Measurements from ENCODE around the gene MYPOP.

MYPOP gene, protein sequence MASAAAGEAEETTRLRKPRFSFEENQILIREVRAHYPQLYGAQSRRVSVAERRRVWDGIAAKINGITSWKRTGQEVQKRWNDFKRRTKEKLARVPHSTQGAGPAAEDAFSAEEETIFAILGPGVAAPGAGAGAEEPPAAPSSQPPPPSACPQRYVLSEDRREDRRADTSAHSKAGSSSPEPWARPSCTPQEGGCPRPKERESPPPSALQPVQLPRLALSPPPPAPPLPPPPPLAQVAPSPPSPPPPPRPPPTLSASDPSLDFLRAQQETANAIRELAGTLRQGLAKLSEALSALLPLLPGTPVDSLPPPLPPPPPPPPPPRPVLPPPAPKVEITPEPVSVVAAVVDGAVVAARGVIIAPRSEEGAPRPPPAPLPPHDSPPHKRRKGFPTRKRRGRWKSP

DNA sequence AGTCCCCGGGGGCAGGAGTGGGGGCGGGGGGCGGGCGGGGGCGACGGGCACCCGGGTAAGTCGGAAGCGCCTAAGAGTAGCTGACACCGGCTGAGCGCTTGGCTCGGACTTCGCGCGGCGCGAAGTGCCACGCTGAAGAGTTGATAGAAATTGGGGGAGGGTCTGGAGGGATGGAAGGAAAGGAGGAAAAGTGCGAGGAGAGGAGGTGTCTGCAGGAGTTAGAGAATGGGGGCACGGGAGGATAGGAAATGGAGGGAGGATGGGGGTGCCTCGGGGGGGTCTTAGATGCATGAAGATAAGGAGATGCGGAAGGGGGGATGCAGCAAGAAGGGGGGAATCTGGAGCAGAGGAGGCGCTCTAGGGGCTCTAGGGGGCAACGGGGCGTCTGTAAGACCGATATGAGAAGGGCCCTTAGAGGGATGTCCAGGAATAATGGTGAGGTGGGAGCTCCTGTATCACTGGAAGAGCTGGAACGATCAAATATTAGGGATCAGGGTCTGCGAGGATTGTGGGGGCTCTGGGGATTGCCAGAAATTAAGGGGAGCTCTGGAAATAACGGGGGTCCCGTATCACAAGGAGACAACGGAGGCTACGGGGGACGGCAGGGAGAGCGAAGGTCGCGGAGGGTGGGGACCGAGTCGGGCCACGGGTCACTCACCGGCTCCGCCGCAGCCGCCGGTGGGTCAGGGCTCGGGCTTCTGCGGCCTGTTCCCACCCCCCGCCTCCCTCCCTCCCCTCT, at the start of gene MYPOP:
Gene MYPOP, minus strand, starts transcription at position 702 of the 739 bp plus-strand sequence. CDS start 840 bp downstream, outside the sequence.
- TF ChIP-seq, protein P1, sequence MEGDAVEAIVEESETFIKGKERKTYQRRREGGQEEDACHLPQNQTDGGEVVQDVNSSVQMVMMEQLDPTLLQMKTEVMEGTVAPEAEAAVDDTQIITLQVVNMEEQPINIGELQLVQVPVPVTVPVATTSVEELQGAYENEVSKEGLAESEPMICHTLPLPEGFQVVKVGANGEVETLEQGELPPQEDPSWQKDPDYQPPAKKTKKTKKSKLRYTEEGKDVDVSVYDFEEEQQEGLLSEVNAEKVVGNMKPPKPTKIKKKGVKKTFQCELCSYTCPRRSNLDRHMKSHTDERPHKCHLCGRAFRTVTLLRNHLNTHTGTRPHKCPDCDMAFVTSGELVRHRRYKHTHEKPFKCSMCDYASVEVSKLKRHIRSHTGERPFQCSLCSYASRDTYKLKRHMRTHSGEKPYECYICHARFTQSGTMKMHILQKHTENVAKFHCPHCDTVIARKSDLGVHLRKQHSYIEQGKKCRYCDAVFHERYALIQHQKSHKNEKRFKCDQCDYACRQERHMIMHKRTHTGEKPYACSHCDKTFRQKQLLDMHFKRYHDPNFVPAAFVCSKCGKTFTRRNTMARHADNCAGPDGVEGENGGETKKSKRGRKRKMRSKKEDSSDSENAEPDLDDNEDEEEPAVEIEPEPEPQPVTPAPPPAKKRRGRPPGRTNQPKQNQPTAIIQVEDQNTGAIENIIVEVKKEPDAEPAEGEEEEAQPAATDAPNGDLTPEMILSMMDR (IDR thresholded peaks at IDR 0.05; ENCODE audit: extremely low read depth, missing control alignments) = no peak
- DNase-seq (ENCODE audit: low spot score) = peak; percentile 58

DNA sequence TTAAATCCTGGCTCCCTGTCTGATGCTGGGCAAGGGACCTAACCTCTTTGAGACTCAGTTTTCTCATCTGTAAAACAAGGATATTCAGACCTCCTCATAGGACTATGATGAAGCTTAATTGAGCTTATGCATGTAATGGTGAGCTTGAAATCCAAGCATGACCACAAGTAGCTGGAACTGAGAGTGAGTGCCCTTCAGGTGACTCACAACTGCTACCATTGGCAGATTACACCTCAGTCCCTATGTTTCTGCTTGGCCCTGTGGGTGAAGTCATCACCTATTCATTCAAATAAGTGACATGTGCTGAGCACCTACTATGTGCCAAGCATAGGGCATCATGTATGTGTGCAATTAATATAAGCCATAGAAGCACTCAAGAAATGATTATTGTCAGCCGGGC, 45.5 kb upstream of the MYPOP start:
- DNase-seq (ENCODE audit: low spot score) = no peak
- TF ChIP-seq, protein P1 (IDR thresholded peaks at IDR 0.05; ENCODE audit: extremely low read depth, missing control alignments) = no peak

DNA sequence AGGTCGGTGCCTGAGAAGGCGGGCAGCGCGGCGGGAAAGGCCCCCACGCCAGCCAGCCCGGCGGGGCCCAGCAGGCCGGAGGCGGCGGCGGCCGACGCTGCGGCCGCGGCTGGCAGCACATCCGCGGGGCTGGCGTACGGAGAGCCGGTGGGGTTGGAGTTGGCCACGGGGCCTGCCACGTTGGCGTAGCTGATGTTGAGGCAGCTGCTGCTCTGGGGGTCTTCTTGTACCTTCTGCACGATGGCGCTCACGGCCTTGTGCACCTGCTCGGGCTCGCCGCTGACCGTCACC, 38.0 kb upstream of the MYPOP start:
- TF ChIP-seq, protein P1 (IDR thresholded peaks at IDR 0.05; ENCODE audit: extremely low read depth, missing control alignments) = no peak

DNA sequence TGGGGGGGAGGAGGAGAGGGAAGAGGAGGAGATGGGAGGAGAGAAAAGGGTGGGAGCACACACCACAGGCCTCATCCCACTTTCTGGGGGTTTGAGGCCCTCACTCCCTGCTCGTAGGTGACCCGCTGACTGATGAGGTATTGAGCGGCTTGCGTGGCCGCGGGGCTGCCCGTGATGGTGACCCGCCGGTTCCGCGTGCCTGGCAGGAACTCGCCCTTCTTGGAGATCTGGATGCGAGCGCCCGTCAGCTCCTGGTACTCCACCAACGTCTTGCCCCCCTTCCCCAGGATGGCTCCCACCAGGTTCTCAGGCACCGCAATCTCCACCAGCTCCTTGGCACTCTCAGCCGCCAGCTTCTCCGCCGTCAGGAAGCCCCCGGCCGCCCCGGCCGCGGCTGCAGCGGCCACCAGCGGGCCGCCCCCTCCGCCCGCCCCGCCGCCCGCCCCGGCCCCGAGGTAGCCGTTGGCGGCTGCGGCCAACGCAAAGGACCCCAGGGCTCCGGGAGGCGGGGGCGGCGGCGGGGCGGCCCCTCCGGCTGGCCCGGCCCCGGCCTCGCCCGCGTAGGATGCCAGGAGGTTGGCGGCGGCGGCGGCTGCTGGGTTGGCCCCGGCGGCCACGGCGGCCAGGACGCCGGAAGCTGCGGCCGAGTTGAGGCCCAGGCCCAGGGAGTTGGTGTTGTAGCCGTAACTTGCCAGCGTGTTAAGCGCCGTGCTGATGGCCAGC, 37.5 kb upstream of the MYPOP start:
- TF ChIP-seq, protein P1 (IDR thresholded peaks at IDR 0.05; ENCODE audit: extremely low read depth, missing control alignments) = no peak
- DNase-seq (ENCODE audit: low spot score) = no peak

More for the DNA sequence above, 38.0 kb upstream of the MYPOP start:
- DNase-seq (ENCODE audit: low spot score) = no peak

GRCh38 chr19:45938733-45939319, 36.4 kb upstream of the MYPOP start:
- TF ChIP-seq, protein P1 (IDR thresholded peaks at IDR 0.05; ENCODE audit: extremely low read depth, missing control alignments) = no peak
- DNase-seq (ENCODE audit: low spot score) = no peak

DNA sequence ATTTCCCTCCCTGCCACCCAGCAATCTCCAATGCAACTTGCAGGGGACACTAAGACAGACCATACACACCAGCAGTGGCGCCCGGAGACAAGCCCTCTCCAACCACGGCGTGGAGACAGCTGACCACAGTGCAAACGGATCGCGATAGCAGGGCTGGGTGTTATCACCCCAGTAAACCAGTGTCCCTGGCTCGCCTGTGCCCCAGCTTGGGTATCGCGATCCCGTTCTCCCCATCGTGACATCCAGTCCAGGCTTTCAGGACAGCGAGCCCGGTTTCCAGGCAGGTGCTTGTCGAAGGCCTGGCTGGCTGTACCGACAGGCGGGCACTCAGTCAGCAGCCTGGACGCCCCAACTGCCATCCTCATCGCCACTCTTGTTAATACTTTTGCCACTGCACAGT, 32.9 kb upstream of the MYPOP start:
- TF ChIP-seq, protein P1 (IDR thresholded peaks at IDR 0.05; ENCODE audit: extremely low read depth, missing control alignments) = no peak
- DNase-seq (ENCODE audit: low spot score) = no peak

All from GM20000 (cell line).